ENCODE results near the gene ZNF143. TPM values are rescaled to one million over a fixed set of nuclear protein-coding genes. Genes with fewer than 3 reads are reported as not detected.
"Not testable (repeated sequence)": the region's sequence is repeated elsewhere in the genome, so short reads cannot be mapped to it uniquely, and the experiment has no call there.

Gene ZNF143
- 10 to 100 TPM; 19.3 to 30.6 (median 26.9) TPM for total RNA-seq
- polyA plus RNA-seq: 13.9 TPM
- long read RNA-seq, donor 1, transcript ZNF143-203 (16 exons, 2,947 nt): major isoform, 30 of 62 reads
- long read RNA-seq, donor 1, transcript ZNF143-213 (16 exons, 2,022 nt): minor isoform, 11 of 62 reads
- long read RNA-seq, donor 1, partial matches to known transcripts: 5 of 62 reads
- long read RNA-seq, donor 1, other reads (novel, unspliced or antisense): 11 of 62 reads
- long read RNA-seq, donor 2, transcript ZNF143-203 (16 exons, 2,947 nt): major isoform, 8 of 12 reads
- long read RNA-seq, donor 2, partial matches to known transcripts: 1 of 12 reads
- long read RNA-seq, donor 2, other reads (novel, unspliced or antisense): 2 of 12 reads
- long read RNA-seq, donor 3, transcript ZNF143-213 (16 exons, 2,022 nt): minor isoform, 20 of 93 reads
- long read RNA-seq, donor 3, transcript ZNF143-203 (16 exons, 2,947 nt): major isoform, 50 of 93 reads
- long read RNA-seq, donor 3, partial matches to known transcripts: 3 of 93 reads
- long read RNA-seq, donor 3, other reads (novel, unspliced or antisense): 20 of 93 reads
- long read RNA-seq, donor 4, transcript ZNF143-213 (16 exons, 2,022 nt): minor isoform, 5 of 13 reads
- long read RNA-seq, donor 4, transcript ZNF143-203 (16 exons, 2,947 nt): major isoform, 6 of 13 reads
- long read RNA-seq, donor 4, partial matches to known transcripts: 0 of 13 reads
- long read RNA-seq, donor 4, other reads (novel, unspliced or antisense): 2 of 13 reads

GRCh38 chr11:9460322-9461062, at the start of gene ZNF143:
ZNF143 (plus strand) TSS chr11:9461012; CDS start chr11:9471309, 10,297 bp downstream.
- no peaks in the 10 kb centered on the region for H3K4me1 ChIP-seq (ENCODE audit: control insufficient read depth, insufficient read depth, low read length)
- DNase-seq (peak; percentile 100), ATAC-seq (peak; percentile 98)
- H3K4me3 ChIP-seq (ENCODE audit: low read length): peak within 1 kb of the TSS; percentile 87
- no peaks in the 10 kb centered on the region for H3K27me3 ChIP-seq (ENCODE audit: control insufficient read depth, insufficient read depth)
- H3K27ac ChIP-seq (ENCODE audit: low read length): peak within 1 kb of the TSS; percentile 100
- intact Hi-C loops (cut with DNase I): no loop called here
- H3K9me3 ChIP-seq (ENCODE audit: control insufficient read depth, low read length): no peaks in the 10 kb centered on the region
- WGBS: under 1% methylated on average over 45 of the region's 45 CpGs

- no peak for DNase-seq
- intact Hi-C loops (cut with DNase I): loop anchor here in 1 of 4 donors (10.0 kb wide), 1 partner anchor 66 kb away; no protein-coding TSS in a partner anchor
- H3K27ac ChIP-seq (ENCODE audit: low read length): no peak overlapping the region
- H3K27me3 ChIP-seq (ENCODE audit: control insufficient read depth, insufficient read depth): no peaks in the 10 kb centered on the region
- H3K9me3 ChIP-seq (ENCODE audit: control insufficient read depth, low read length): no peaks in the 10 kb centered on the region
- ATAC-seq: no peak
- no peak overlapping the region for H3K4me3 ChIP-seq (ENCODE audit: low read length)
- no peaks in the 10 kb centered on the region for H3K4me1 ChIP-seq (ENCODE audit: control insufficient read depth, insufficient read depth, low read length)
- WGBS: 62% methylated on average over 1 of the region's 1 CpG
These were observed 32.1 kb upstream of the ZNF143 start for GRCh38 chr11:9428706-9429105.

DNA sequence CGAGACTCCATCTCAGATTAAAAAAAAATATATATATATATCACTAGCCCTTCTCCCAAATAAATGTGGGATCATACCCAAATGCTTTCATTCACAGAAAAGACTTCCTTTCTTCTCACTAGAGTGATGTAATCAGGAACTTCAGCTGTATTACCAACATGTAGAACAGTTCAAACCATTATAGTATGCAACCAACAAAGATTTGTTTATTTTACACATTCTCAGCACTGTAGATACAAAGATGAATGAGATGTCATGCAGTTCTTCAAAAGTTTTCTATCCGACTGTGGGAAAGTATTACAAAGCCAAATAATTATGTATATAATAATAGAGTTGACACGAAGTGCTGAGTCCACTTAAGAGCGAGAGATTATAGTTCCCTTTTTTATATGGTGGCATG, 22.2 kb upstream of the ZNF143 start:
- Histone ChIP-seq H3K4me3 (ENCODE audit: low read length) (no peak overlapping the region), H3K27me3 (ENCODE audit: control insufficient read depth, insufficient read depth) (no peaks in the 10 kb centered on the region), H3K4me1 (ENCODE audit: control insufficient read depth, insufficient read depth, low read length) (no peaks in the 10 kb centered on the region), H3K27ac (ENCODE audit: low read length) (no peak overlapping the region), H3K9me3 (ENCODE audit: control insufficient read depth, low read length) (no peaks in the 10 kb centered on the region)
- DNase-seq: no peak
- ATAC-seq: no peak
- 82% methylated on average over 4 of the region's 4 CpGs for WGBS
- intact Hi-C loops (cut with DNase I): no loop called here

- ATAC-seq (no peak), DNase-seq (no peak)
- Histone ChIP-seq H3K4me1 (ENCODE audit: control insufficient read depth, insufficient read depth, low read length) (no peaks in the 10 kb centered on the region), H3K4me3 (ENCODE audit: low read length) (no peak overlapping the region), H3K9me3 (ENCODE audit: control insufficient read depth, low read length) (no peaks in the 10 kb centered on the region), H3K27ac (ENCODE audit: low read length) (no peak overlapping the region), H3K27me3 (ENCODE audit: control insufficient read depth, insufficient read depth) (no peaks in the 10 kb centered on the region)
- intact Hi-C loops (cut with DNase I): no loop called here
- 85% methylated on average over 4 of the region's 4 CpGs for WGBS
These were observed 14.6 kb upstream of the ZNF143 start for GRCh38 chr11:9446230-9446629.

DNA sequence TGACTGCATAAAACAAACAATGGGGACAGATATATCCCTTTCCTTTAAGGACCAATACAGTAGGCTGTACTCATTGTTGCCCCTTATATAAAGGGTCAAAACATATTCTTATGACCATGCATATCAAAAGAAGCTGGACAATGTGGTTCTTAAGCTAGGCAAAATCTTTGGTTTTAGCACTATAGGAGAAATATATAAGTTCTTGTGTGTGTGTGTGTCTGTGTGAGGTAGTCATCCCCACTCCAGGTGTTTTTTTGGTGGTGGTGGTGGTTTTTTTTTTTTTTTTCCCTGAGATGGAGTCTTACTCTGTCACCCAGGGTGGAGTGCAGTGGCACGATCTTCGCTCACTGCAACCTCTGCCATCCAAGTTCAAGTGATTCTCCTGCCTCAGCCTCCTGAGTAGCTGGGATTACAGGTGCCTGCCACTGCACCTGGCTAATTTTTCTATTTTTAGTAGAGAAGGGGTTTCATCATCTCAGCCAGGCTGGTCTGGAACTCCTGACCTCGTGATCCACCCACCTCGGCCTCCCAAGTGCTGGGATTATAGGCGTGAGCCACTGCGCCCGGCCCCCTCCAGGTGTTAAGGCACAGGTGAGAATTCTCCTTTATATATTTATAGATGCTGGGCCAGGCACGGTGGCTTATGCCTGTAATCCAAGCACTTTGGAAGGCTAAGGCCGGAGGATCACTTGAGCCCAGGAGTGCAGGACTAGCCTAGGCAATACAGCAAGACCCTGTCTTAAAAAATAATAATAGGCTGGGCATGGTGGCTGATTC, 12.0 kb upstream of the ZNF143 start:
- ATAC-seq: peak in 1 of 2 donors; percentile 15
- Histone ChIP-seq H3K4me1 (ENCODE audit: control insufficient read depth, insufficient read depth, low read length) (no peaks in the 10 kb centered on the region), H3K27me3 (ENCODE audit: control insufficient read depth, insufficient read depth) (no peaks in the 10 kb centered on the region), H3K4me3 (ENCODE audit: low read length) (no peak overlapping the region), H3K9me3 (ENCODE audit: control insufficient read depth, low read length) (no peaks in the 10 kb centered on the region), H3K27ac (ENCODE audit: low read length) (no peak overlapping the region)
- DNase-seq: no peak
- 96% methylated on average over 9 of the region's 9 CpGs for WGBS
- intact Hi-C loops (cut with DNase I): no loop called here

DNA sequence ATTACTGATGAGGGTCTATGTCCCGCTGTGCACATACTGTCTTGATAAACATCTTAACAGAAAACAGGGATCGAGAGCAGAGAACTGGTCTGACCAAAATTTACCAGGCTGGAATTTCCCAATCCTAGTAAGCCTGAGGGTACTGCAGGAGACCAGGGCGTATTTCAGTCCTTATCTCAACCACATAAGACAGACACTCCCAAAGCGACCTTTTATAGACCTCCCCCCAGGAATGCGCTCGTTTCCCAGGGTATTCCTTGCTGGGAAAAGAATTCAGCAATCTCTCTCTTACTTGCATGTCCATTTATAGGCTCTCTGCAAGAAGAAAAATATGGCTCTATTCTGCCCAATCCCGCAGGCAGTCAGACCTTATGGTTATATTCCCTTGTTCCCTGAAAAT, 8.8 kb upstream of the ZNF143 start:
- H3K4me1 ChIP-seq (ENCODE audit: control insufficient read depth, insufficient read depth, low read length); H3K27me3 ChIP-seq (ENCODE audit: control insufficient read depth, insufficient read depth); ATAC-seq; intact Hi-C loops (cut with DNase I); H3K4me3 ChIP-seq (ENCODE audit: low read length); H3K9me3 ChIP-seq (ENCODE audit: control insufficient read depth, low read length); H3K27ac ChIP-seq (ENCODE audit: low read length); DNase-seq: not testable (repeated sequence)
- WGBS: 81% methylated on average over 7 of the region's 7 CpGs

DNA sequence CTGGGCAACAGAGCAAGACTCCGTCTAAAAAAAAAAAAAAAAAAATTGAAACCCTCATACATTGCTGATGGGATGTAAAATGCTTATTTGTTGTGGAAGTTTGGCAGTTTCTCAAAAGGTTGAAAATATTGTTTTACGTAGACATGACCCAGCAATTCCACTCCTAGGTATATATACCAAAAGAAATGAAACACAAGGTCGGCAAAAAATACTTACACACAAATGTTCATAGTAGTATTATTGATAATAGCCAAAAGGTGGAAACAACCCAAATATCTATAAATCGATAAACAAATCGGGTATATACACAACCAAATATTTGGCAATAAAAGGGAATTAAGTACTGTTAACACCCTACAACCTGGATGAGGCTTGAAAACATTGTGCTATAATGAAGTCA, 5.1 kb upstream of the ZNF143 start:
- no peaks in the 10 kb centered on the region for H3K9me3 ChIP-seq (ENCODE audit: control insufficient read depth, low read length)
- intact Hi-C loops (cut with DNase I): no loop called here
- no peak overlapping the region for H3K27ac ChIP-seq (ENCODE audit: low read length)
- no peaks in the 10 kb centered on the region for H3K27me3 ChIP-seq (ENCODE audit: control insufficient read depth, insufficient read depth)
- ATAC-seq: no peak
- no peak for DNase-seq
- H3K4me1 ChIP-seq (ENCODE audit: control insufficient read depth, insufficient read depth, low read length): no peaks in the 10 kb centered on the region
- 96% methylated on average over 5 of the region's 5 CpGs for whole genome bisulfite sequencing
- no peak overlapping the region for H3K4me3 ChIP-seq (ENCODE audit: low read length)

GRCh38 chr11:9459667-9460321, 1.0 kb upstream of the ZNF143 start:
- no peak for ATAC-seq
- 2% methylated on average over 23 of the region's 23 CpGs for WGBS
- intact Hi-C loops (cut with DNase I): no loop called here

GRCh38 chr11:9461063-9461759, 399 bp downstream of the ZNF143 start:
- H3K9me3 ChIP-seq (ENCODE audit: control insufficient read depth, low read length): no peaks in the 10 kb centered on the region
- peak; percentile 95 to 96 (median 96) for DNase-seq
- peak; percentile 87 to 91 for ATAC-seq
- WGBS: under 1% methylated on average over 57 of the region's 57 CpGs
- no peaks in the 10 kb centered on the region for H3K27me3 ChIP-seq (ENCODE audit: control insufficient read depth, insufficient read depth)
- H3K4me1 ChIP-seq (ENCODE audit: control insufficient read depth, insufficient read depth, low read length): no peaks in the 10 kb centered on the region
- peak overlapping the region; percentile 100 for H3K27ac ChIP-seq (ENCODE audit: low read length)
- peak overlapping the region; percentile 86 for H3K4me3 ChIP-seq (ENCODE audit: low read length)
- intact Hi-C loops (cut with DNase I): no loop called here

More at GRCh38 chr11:9459667-9460321, 1.0 kb upstream of the ZNF143 start:
- no peaks in the 10 kb centered on the region for H3K9me3 ChIP-seq (ENCODE audit: control insufficient read depth, low read length)
- H3K4me1 ChIP-seq (ENCODE audit: control insufficient read depth, insufficient read depth, low read length): no peaks in the 10 kb centered on the region
- peak in 2 of 3 donors; percentile 61 to 82 for DNase-seq
- peak overlapping the region; percentile 87 for H3K4me3 ChIP-seq (ENCODE audit: low read length)
- peak overlapping the region; percentile 100 for H3K27ac ChIP-seq (ENCODE audit: low read length)
- H3K27me3 ChIP-seq (ENCODE audit: control insufficient read depth, insufficient read depth): no peaks in the 10 kb centered on the region
